H9 (cell line): ENCODE measurements around the gene SPDYE18. TPM values are rescaled to one million over a fixed set of nuclear protein-coding genes. Genes with fewer than 3 reads are reported as not detected.
"Not testable (repeated sequence)": the region's sequence is repeated elsewhere in the genome, so short reads cannot be mapped to it uniquely, and the experiment has no call there.

Source experiments
- DNase-seq: peaks from one replicate; pipeline ENCODE4 v3.0.0-alpha.2; 2017
- H2AFZ ChIP-seq: one replicate; pipeline ENCODE4 v1.6.1; 2013; ENCODE audit warnings: mild to moderate bottlenecking, low read length, control low read depth, moderate library complexity
- H2AK5ac ChIP-seq: 2 replicates; pipeline ENCODE4 v1.6.1; 2013; ENCODE audit warnings: low read length, control low read depth, mixed read lengths; ENCODE audit not compliant: insufficient read length
- H2BK120ac ChIP-seq: one replicate; pipeline ENCODE4 v1.6.1; 2013; ENCODE audit warnings: low read depth, mild to moderate bottlenecking, low read length, control low read depth, inconsistent platforms; ENCODE audit not compliant: poor library complexity, severe bottlenecking
- H2BK12ac ChIP-seq: 2 replicates; pipeline ENCODE4 v1.6.1; 2013; ENCODE audit warnings: low read length, control low read depth, mixed read lengths, low read depth; ENCODE audit not compliant: insufficient read length
- H2BK15ac ChIP-seq: 2 replicates; pipeline ENCODE4 v1.6.1; 2013; ENCODE audit warnings: low read depth, low read length, control low read depth
- H2BK20ac ChIP-seq: one replicate; pipeline ENCODE4 v1.6.1; 2013; ENCODE audit warnings: low read depth, mild to moderate bottlenecking, low read length, control low read depth, inconsistent platforms; ENCODE audit not compliant: poor library complexity, severe bottlenecking
- H2BK5ac ChIP-seq: 2 replicates; pipeline ENCODE4 v1.6.1; 2013; ENCODE audit warnings: low read length, control low read depth, mixed read lengths; ENCODE audit not compliant: insufficient read length
- H3K14ac ChIP-seq: 2 replicates; pipeline ENCODE4 v1.6.1; 2013; ENCODE audit warnings: low read length, control low read depth; ENCODE audit not compliant: insufficient read depth
- H3K18ac ChIP-seq: 2 replicates; pipeline ENCODE4 v1.6.1; 2013; ENCODE audit warnings: low read depth, mild to moderate bottlenecking, mixed read lengths, low read length, control low read depth; ENCODE audit not compliant: insufficient read length
- H3K23ac ChIP-seq: 2 replicates; pipeline ENCODE4 v1.6.1; 2013; ENCODE audit warnings: low read length, control low read depth, mixed read lengths, low read depth; ENCODE audit not compliant: insufficient read length
- H3K23me2 ChIP-seq: 2 replicates; pipeline ENCODE4 v1.6.1; 2013; ENCODE audit warnings: low read depth, mild to moderate bottlenecking, mixed read lengths, low read length, control low read depth; ENCODE audit not compliant: insufficient read length, poor library complexity, severe bottlenecking
- H3K27ac ChIP-seq: 2 replicates; pipeline ENCODE4 v1.5.1; 2013; ENCODE audit warnings: low read length, control low read depth, mixed read lengths, low read depth; ENCODE audit not compliant: insufficient read length
- H3K27me3 ChIP-seq: 2 replicates; pipeline ENCODE4 v1.6.1; 2013; ENCODE audit warnings: low read length, control low read depth, inconsistent platforms; ENCODE audit not compliant: insufficient read depth
- H3K4ac ChIP-seq: 2 replicates; pipeline ENCODE4 v1.6.1; 2013; ENCODE audit warnings: low read depth, mild to moderate bottlenecking, control low read depth, inconsistent platforms, low read length, moderate library complexity
- H3K4me1 ChIP-seq: 2 replicates; pipeline ENCODE4 v1.6.1; 2013; ENCODE audit warnings: low read length, control low read depth, inconsistent platforms; ENCODE audit not compliant: insufficient read depth
- H3K4me2 ChIP-seq: 2 replicates; pipeline ENCODE4 v1.6.1; 2013; ENCODE audit warnings: low read length, control low read depth, mixed read lengths; ENCODE audit not compliant: insufficient read length, insufficient read depth
- H3K56ac ChIP-seq: 2 replicates; pipeline ENCODE4 v1.6.1; 2013; ENCODE audit warnings: low read depth, mild to moderate bottlenecking, mixed read lengths, low read length, control low read depth; ENCODE audit not compliant: insufficient read length
- H3K79me1 ChIP-seq: 2 replicates; pipeline ENCODE4 v1.6.1; 2013; ENCODE audit warnings: low read depth, mild to moderate bottlenecking, moderate library complexity, low read length, control low read depth, inconsistent platforms; ENCODE audit not compliant: insufficient read depth, poor library complexity, severe bottlenecking
- H3K79me2 ChIP-seq: 2 replicates; pipeline ENCODE4 v1.6.1; 2013; ENCODE audit warnings: low read length, control low read depth, inconsistent platforms; ENCODE audit not compliant: insufficient read depth
- H3K9ac ChIP-seq: 2 replicates; pipeline ENCODE4 v1.6.1; 2013; ENCODE audit warnings: low read length, control low read depth, mixed read lengths; ENCODE audit not compliant: insufficient read length; ENCODE audit errors: extremely low read depth
- H3K9me3 ChIP-seq: one replicate; pipeline ENCODE4 v1.6.1; 2013; ENCODE audit warnings: low read depth, low read length, inconsistent platforms; ENCODE audit not compliant: control insufficient read depth
- H3T11ph ChIP-seq: one replicate; pipeline ENCODE4 v1.6.1; 2013; ENCODE audit warnings: mild to moderate bottlenecking, low read length, control low read depth, inconsistent platforms
- H4K20me1 ChIP-seq: one replicate; pipeline ENCODE4 v1.6.1; 2013; ENCODE audit not compliant: control insufficient read depth, insufficient read length, insufficient read depth
- H4K5ac ChIP-seq: 2 replicates; pipeline ENCODE4 v1.6.1; 2013; ENCODE audit warnings: low read depth, mild to moderate bottlenecking, mixed read lengths, low read length, control low read depth; ENCODE audit not compliant: insufficient read length
- H4K8ac ChIP-seq: replicated peaks from 2 replicates; pipeline ENCODE4 v1.6.1; 2013; ENCODE audit warnings: low read length, control low read depth, mixed read lengths, low read depth; ENCODE audit not compliant: insufficient read length
- H4K91ac ChIP-seq: 2 replicates; pipeline ENCODE4 v1.6.1; 2013; ENCODE audit warnings: low read depth, mild to moderate bottlenecking, moderate library complexity, mixed read lengths, low read length, control low read depth; ENCODE audit not compliant: insufficient read length
- H3K27ac Mint-ChIP-seq, 3 experiments: 2 replicates in 2 of 3; 3 replicates in 1 of 3; pipeline ENCODE4 v1.8.0; 2020 to 2021; ENCODE audit warnings: mixed read lengths in 3 of 3, mild to moderate bottlenecking in 1 of 3, moderate library complexity in 1 of 3
- H3K27me3 Mint-ChIP-seq: 2 replicates; pipeline ENCODE4 v1.8.0; 2021; ENCODE audit warnings: low read depth, mild to moderate bottlenecking, moderate library complexity, mixed read lengths
- H3K36me3 Mint-ChIP-seq, 3 experiments: 2 replicates in 2 of 3; 3 replicates in 1 of 3; pipeline ENCODE4 v1.8.0; 2020 to 2021; ENCODE audit warnings: low read depth in 3 of 3, mixed read lengths in 3 of 3; ENCODE audit not compliant: insufficient read depth in 1 of 3
- H3K4me1 Mint-ChIP-seq, 2 experiments: 2 replicates each; pipeline ENCODE4 v1.8.0; 2020; ENCODE audit warnings: mixed read lengths in 2 of 2
- H3K4me3 Mint-ChIP-seq, 2 experiments: 2 replicates in 1 of 2; 3 replicates in 1 of 2; pipeline ENCODE4 v1.8.0; 2020 to 2021; ENCODE audit warnings: mild to moderate bottlenecking in 2 of 2, mixed read lengths in 2 of 2, moderate library complexity in 1 of 2
- H3K9me3 Mint-ChIP-seq, 2 experiments: 2 replicates in 1 of 2; 3 replicates in 1 of 2; pipeline ENCODE4 v1.8.0; 2020; ENCODE audit warnings: mild to moderate bottlenecking in 2 of 2, mixed read lengths in 2 of 2, moderate library complexity in 1 of 2
- WGBS: extraction: QIAGEN DNeasy Blood & Tissue Kit; methylation state at CpG from one replicate; pipeline ENCODE4 v1.1.7; 2013; ENCODE audit warnings: missing lambda C conversion rate, low lambda C conversion rate, mixed read lengths; ENCODE audit not compliant: insufficient read length; ENCODE audit errors: extremely low coverage; 5-methylcytosine and 5-hydroxymethylcytosine counted together
- total RNA-seq: library from RNA; stranded (reverse); gene quantifications from 2 replicates; pipeline ENCODE4 v1.2.1, GENCODE V29; 2021

Gene SPDYE18
- total RNA-seq, 1 experiment from 2014 or later, result not detected

DNA sequence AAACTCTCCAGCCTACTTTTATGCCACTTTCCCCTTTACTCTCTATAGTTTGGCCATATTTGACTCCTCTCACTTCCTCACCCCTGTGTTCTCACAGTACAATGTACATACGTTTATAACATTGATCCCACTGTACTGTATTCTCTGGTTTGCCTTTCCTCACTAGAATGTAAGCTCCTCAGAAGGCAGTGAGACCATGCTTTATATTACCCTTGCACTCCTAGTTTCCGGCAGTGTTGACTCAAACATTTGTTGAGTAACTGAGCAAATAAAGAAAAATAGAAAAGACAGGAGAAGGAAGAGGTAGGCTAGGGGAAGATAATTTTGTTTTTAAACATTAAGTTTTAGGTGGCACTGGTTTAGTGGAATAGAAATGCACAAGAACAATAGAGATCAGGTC, 17.9 kb upstream of the SPDYE18 start:
- H3K27ac ChIP-seq, H3K9ac ChIP-seq, H2AK5ac ChIP-seq, H2BK12ac ChIP-seq, H3K9me3 Mint-ChIP-seq, H3K4me1 Mint-ChIP-seq, H3K27ac Mint-ChIP-seq, DNase-seq, H4K8ac ChIP-seq, H3K79me2 ChIP-seq, H2BK5ac ChIP-seq, H3K9me3 ChIP-seq, H3K23me2 ChIP-seq, H2BK120ac ChIP-seq, H3K23ac ChIP-seq, H3K4me3 Mint-ChIP-seq, H4K91ac ChIP-seq, H4K20me1 ChIP-seq, H3K27me3 ChIP-seq, H3K4me1 ChIP-seq, H2BK15ac ChIP-seq, H3K4ac ChIP-seq, H3K56ac ChIP-seq, H3K4me2 ChIP-seq, H3K79me1 ChIP-seq, H4K5ac ChIP-seq, H3T11ph ChIP-seq, H3K18ac ChIP-seq, H3K36me3 Mint-ChIP-seq, H2AFZ ChIP-seq, H3K27me3 Mint-ChIP-seq, H3K14ac ChIP-seq, H2BK20ac ChIP-seq: not testable (repeated sequence)
- WGBS, result no CpG with 5 or more reads among the region's 2 CpGs

DNA sequence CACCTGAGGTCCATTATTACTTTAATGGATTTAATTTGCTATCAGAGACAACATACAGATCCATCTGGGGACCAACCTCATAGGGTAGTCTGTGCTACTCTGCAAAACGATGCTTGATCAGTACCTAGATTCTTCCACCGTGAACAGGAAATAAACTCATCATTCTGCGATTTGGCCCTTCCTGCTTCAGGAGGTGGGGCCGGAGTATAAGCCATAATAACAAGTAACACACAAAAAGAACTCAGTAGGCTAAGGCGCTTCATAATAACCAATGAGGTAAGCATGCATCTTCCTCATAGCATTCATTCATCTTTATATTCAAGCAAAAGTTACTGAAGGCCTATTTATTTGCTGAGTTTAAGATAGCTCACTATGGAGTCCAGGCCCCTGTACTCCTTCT, 17.3 kb upstream of the SPDYE18 start:
- H4K20me1 ChIP-seq, H3K56ac ChIP-seq, H4K8ac ChIP-seq, H3K4me2 ChIP-seq, H3K14ac ChIP-seq, H3K4me1 Mint-ChIP-seq, H2AK5ac ChIP-seq, H3K79me2 ChIP-seq, H3K23me2 ChIP-seq, H3T11ph ChIP-seq, H2AFZ ChIP-seq, H3K4ac ChIP-seq, H3K23ac ChIP-seq, H2BK120ac ChIP-seq, H3K9me3 ChIP-seq, H2BK20ac ChIP-seq, H4K5ac ChIP-seq, H3K79me1 ChIP-seq, H2BK12ac ChIP-seq, H3K4me1 ChIP-seq, H3K27me3 ChIP-seq, H3K9ac ChIP-seq, H3K27me3 Mint-ChIP-seq, H2BK15ac ChIP-seq, H2BK5ac ChIP-seq, H3K9me3 Mint-ChIP-seq, H3K27ac Mint-ChIP-seq, H3K27ac ChIP-seq, H3K36me3 Mint-ChIP-seq, H3K4me3 Mint-ChIP-seq, DNase-seq, H3K18ac ChIP-seq, H4K91ac ChIP-seq: not testable (repeated sequence)
- no CpG with 5 or more reads among the region's 5 CpGs for WGBS

- H2BK120ac ChIP-seq, H3K9me3 Mint-ChIP-seq, H2BK20ac ChIP-seq, H4K5ac ChIP-seq, H3K4me3 Mint-ChIP-seq, H3K27ac ChIP-seq, H2AFZ ChIP-seq, H3K4me2 ChIP-seq, H3K23me2 ChIP-seq, H2BK12ac ChIP-seq, H3K9me3 ChIP-seq, H3K4ac ChIP-seq, H4K20me1 ChIP-seq, H2BK5ac ChIP-seq, DNase-seq, H3T11ph ChIP-seq, H3K14ac ChIP-seq, H3K27me3 Mint-ChIP-seq, H3K27ac Mint-ChIP-seq, H3K9ac ChIP-seq, H3K79me1 ChIP-seq, H3K27me3 ChIP-seq, H3K4me1 Mint-ChIP-seq, H4K8ac ChIP-seq, H3K36me3 Mint-ChIP-seq, H3K56ac ChIP-seq, H3K23ac ChIP-seq, H4K91ac ChIP-seq, H3K18ac ChIP-seq, H3K4me1 ChIP-seq, H2AK5ac ChIP-seq, H2BK15ac ChIP-seq, H3K79me2 ChIP-seq: not testable (repeated sequence)
Observed at GRCh38 chr7:77079112-77079511, 16.8 kb upstream of the SPDYE18 start.
